OCI-LY1 (cell line): Measurements from ENCODE around the gene HYAL1.

Experiments used
- CTCF ChIP-seq: fragments of 200-600 bp; sonication (generic), shearing (Covaris generic); IDR thresholded peaks from 2 replicates; pipeline ENCODE4 v1.5.1; 2017; ENCODE audit warnings: mild to moderate bottlenecking, antibody characterized with exemption, low read length, moderate library complexity, mixed read lengths
- EZH2 ChIP-seq: fragments of 200-600 bp; sonication (generic), shearing (Covaris generic); IDR thresholded peaks from 2 replicates; pipeline ENCODE4 v1.8.0; 2017; ENCODE audit warnings: borderline replicate concordance, mixed run types, mild to moderate bottlenecking, antibody characterized with exemption, low read length, moderate library complexity, mixed read lengths

GRCh38 chr3:50289130-50289529 lies 14.2 kb downstream of the HYAL1 start:
- TF ChIP-seq CTCF (no peak), EZH2 (no peak)
